IPS-NIHi7 (cell line): ENCODE measurements around the gene MRPL14.

ENCODE experiments used
- DNase-seq: peaks from one replicate; pipeline ENCODE4 v3.0.0; 2012; ENCODE audit warnings: mixed read lengths; ENCODE audit errors: extremely low spot score

MRPL14 gene

DNA sequence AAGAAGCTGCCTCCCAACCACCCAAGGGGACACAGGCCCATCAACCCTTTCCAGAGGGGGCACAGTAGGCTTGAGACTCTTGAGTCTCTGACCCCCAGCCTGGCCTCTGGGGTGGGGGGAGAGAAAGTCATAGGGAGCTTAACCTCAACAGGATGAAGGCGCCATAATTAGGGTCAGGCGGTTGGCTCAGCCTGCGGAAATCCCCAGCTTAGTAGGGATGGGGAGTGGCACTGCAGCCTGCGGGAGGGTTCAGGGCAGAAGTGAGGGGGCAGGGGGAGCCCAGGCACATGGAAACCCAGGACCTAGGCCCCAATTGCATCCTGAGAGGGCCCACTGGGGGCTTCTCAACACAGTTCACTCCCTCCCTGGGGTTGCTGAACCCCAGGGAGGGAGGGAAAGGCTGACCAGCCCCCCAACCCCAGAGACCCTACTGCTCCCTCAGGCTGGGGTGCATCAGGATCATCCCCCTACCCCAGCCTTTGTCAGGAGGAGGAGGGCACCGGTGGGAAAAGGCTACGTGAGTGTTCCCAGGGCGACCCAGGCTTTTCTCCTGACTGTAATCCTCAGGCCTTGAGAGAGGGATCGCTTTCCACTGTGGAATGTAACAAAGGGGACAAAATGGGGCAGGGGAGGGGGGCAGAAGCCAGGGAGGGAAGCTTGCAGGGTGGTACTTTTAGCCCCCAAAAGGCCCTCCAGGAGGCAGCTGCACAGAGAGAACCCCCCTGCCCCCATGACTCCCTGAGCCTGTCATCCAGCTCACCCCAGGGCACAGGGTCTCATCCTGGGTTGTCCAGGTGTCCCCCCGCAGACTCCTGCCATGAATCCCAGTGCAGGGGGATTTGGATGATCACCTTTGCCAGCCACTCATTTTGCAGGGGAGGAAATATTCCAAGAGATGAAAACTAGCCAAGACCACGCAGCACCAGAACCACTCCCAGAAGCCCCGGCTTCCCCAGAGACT is 46.4 kb downstream of the MRPL14 start:
- no peak for DNase-seq

DNA sequence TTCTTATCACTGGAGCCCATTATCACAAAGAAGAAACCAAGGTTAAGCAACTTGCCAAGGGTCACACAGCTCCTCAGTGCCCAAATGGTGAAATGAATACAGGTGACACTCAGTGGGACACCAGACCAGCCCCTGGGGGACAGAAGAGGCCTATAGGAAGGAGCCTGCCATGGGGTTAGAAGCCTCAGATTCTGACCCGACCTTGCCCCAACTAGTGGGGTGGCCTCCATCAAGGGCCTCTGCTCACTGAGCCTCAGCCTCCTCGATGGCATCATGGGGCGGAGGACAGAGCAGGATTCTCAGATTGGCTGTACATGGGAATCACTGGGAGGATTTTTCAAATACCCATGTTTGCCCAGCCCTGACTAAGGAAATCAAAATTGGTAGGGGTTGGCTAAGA is 47.6 kb downstream of the MRPL14 start:
- DNase-seq, result no peak

DNA sequence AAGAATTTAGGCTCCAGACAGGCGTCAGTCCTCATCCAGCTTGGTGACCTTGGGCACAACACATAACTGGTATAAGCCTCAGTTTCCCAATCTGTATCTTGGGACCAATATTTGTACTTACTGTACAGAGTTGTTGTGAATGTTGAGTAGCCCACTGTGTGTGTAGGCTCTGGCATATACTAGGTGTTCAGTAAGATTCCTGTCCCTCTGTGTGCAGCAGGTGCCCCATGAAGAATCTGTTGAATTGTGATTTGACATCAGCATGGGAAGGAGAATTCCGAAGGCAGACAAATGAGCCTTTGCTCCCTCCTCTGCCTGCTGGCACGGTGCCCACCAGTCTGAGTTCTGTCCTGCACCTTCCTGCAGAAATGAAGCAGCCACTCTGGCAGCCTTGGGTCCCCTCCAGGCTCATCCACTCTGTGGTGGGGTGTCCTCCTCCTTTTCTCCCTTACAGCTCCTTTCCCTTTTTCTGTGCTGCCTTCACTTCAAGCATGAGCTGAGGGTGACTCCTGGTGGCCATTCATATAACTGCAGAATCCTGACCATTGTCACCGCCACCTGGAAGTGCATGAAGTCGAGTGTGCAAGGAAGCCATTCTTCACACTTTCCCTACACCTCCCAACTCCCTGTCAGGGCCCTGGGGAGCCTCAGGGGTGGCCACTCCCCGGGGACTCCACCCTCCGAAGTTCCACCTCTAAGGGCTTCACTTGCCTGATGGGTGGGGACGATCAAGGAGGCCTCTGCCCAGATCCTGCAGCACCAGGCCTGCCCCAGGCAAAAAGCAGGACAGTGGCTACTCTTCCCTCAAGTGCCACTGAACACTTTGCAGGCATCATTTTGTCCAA is 48.2 kb downstream of the MRPL14 start:
- peak; percentile 76 for DNase-seq

DNA sequence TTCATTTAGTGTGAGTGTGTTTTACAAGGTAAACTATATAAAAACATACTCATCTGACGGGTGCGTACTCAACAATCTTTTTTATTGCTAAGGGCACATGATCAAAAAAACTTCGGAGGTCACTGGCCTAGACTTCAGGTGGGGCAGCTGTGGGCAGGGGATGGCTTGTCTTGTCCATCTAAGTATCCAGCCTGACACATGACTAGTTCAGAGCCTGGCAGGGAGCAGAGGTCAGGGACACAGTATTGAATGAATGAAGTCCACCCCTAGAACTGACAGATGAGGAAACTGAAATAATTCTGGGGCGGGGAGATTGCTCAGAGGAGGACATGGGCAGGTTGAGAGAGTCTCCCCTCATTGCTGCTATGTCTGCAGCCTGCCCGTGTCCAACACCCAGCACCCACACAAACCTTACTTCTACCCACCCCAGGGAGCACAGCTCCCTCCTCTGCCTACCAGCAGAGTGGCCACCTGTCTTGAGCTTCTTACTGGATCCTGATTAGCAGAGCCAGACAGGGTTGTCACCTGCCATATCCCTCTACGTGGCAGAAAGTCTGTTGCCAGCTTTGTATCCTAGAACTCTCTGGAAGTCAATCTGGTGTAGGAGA is 48.9 kb downstream of the MRPL14 start:
- no peak for DNase-seq

DNA sequence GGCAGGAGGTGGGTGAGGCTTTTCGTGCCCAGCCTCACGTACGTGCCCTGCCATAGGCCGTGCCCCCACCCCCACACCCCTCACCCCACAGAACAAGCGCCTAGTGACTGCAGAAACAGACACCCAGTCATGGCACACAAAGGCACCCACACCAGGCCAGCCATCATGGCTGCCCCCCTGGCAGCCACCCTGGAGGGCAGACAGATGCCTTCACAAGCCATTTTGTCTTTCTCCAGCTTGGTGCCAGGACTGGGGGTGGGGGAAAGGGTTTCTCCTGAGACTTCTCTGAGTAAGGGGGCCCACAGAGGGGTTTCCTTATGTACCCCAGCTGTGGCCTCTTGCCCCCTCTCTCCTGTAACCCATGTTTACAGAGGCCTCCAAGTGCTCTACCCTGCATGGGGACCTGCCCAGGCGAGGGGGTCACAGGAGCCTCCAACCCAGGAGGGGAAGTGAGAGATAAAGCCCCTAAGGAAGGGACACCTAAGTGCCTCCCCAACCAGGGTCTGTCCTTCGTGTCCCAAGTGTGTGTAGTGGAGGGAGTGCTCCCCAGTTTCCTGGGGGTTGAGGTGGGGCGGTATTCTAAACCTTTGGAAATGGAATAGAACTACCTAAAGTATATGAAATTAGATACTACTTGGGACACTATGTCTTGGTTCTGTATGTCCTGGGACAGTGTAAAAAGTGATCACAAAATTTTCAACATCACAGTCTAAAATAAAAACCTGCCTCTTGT is 49.9 kb downstream of the MRPL14 start:
- DNase-seq, result no peak

DNA sequence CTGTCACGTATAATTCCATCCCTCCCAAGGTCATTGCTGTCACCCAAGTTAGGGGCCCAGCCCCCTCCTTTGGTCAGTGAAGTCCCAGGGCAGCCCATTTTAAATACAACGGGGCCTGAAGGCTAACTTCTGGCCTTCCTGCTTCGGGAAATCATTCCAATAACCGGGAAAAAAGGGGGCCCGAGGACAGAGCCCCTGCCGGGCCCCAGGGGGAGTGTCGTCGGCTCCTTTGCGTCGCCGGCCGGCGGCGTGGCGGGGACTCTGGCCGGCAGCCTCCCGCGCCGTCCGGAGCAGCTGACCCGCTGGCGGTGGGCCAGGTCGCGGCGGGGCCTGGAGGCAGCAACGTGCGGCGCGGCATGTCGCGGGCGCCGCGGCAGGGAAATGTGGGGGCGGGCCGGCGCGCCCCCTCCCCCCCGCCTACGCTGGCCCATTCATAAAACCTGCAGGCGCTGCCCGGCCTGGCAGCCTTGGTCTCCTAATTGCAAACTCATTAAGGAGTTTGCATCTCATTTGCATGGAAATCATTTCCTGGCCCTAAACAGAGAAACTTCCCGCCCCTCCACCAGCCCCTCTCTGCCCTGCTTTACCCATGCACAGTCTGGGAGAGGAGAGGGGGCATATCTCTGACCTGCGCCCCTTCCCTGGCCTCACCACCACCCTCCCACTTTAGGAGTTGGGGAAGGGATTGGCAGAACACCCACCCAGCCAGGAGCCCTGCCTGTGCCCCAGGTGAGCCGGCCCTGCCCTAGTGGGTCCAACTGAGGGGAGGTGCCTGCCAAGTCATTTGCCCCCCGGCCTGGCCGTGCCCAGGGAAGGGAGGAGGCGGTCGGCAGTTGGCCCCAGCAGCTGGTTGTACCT is 50.7 kb downstream of the MRPL14 start:
- peak; percentile 70 for DNase-seq

DNA sequence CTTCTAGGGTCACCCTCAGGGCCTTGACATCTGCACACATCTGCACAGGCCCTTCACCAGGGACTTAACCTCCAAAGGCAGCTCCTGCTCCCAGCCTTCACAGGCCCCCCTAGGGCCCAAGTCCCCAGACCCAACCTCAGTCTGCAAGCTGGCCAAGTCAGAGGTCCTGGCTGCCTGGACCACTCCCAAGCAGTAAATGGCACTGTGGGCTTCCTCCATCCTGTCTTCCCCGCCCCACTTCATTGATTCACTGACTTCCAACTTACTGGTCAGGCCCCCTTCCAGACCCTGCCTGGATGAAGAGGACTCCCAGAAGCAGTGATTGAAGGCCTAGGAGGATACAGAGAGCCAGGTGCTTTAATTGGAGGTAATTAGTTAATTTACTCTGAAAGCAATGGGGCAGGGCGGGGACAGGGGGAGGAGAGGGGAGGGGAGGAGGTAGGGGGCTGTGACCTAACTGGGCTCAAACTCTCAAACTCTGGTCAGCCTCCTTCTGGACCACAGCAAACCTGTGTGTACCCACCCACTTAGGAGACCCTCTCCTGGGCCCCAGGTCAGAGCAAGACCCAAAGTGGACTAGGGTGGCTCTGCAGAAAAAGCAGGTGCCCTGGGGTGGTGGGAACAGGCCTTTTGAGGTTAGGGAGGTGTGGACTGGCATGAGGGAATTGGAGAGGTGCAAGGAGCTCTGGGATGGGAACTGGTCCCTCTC is 51.5 kb downstream of the MRPL14 start:
- no peak for DNase-seq

DNA sequence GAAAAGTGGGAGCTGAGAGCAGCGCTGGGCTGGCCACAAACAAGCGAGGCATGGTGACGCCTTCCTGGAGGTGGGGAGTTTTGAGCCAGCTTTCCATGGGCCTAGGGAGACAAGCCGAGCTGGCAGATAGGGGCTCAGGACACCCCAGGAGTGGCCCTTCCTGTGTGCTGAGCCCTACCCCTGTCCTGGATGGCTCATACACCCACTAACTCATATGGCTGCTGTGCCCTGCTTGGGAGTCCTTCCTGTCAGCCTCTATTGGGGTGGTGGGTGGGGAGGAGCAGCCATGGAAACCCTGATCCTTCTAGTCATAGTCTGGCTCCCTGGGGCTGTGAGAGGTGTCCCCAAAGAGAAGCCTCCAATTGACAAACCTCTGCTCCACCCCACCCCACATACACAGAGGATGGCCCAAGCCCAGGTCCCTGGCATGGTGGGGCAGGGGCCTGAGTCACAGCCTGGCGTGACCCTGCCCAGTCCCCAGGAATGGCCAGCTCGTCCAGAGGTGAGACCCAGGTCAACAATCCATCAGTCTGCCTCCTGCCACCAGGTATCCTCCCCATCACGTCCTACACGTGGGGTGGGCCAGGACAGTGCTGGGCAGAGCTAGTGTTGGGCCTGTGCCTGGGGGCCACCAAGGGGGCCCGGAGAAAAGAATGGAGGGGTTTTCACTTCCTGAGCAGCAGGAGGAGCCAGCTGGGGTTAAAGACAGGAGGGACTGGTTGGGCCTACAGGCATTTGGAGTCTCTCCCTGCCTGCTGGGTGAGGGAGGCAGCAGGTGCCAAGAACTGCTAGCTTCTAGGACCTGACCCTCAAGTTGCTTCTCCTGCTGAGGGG is 52.2 kb downstream of the MRPL14 start:
- DNase-seq, result no peak

DNA sequence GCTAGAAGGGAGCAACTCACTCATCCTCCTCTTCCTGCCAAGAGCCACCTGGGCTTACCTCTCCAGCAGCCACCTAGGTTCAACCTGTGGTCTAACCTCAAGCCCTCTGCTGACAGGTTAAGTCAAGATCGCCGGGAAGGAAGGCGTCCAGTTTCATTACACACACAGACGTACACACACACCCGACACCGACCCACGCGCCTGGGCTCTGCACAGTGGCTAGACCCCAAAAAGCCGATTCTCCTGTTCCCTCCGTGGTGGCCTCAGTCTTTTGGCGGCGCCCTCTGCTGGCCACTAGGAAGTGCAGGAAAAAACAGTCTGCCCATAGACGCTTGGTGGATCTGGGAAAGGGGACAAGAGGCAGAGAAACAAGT is 52.8 kb downstream of the MRPL14 start:
- DNase-seq, result peak; percentile 79

DNA sequence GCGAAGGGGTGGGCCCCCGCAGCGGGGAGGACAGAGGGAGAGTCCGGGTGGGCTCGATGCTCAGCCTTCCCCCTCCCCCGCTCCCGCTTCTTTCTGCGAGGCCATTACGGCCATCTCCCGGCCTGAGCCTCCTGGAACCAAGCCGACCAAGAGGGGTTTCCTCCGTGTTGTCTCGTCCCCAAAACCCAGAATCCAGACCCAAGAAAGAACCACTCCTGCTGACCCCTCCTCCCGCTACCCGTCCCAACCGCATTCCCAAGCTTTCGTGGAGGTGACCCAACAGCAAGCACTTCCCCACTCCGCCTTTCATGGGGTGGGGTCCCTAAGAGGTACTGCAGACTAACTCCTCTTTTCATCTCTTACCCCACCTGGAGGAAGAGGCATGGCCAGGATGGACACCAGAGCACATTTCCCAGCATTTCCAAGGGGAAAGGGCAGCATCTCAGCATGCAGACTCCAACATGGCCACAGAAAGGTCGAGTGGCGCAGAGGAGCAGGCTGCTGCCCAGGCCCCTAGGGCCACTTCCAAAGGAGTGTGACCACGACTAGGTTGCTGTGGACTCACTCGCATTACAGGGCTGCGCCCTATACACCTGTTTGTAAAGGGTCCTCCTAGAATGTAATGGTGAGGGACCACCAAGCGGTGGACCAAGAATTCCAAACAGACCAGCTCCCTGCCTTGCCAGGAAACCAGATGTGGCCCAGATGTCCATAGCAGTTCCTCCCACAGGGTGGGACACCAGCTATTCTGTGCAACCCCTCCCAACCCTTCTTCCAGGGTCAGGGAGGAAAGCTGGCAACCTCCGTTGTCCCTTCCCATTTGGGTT is 53.4 kb downstream of the MRPL14 start:
- no peak for DNase-seq

DNA sequence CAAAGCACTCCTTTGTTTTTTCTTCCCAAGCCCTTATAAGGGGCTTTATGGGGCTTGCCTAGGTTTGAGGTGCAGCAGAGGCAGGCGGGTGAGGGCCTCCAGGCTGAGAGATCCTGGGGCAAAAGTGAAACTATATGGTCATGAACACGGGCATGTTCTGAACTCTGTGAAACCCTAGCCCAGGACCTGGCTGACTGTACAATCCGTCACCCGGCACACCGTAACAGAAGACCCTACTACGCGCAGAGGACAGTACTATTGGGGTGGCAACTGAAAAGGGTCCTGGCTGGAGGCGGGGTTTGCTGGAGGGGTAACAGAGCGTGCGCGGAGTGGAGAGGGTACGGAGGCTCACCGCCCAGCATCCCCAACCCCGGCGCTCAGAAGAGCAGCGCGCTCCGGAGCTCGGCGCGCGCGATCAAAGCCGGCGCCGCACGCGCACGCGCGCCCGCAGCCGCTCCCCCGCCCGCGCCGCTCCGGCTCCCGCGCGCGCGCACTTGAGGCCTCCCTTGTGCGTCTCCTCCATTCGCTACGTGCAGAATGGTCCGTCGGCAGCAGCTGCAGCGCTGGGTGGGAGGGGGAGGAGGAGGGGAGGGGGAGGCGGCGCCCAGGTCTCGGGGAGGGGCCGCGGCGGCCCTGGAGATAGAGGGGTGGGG is 54.2 kb downstream of the MRPL14 start:
- peak; percentile 91 for DNase-seq

DNA sequence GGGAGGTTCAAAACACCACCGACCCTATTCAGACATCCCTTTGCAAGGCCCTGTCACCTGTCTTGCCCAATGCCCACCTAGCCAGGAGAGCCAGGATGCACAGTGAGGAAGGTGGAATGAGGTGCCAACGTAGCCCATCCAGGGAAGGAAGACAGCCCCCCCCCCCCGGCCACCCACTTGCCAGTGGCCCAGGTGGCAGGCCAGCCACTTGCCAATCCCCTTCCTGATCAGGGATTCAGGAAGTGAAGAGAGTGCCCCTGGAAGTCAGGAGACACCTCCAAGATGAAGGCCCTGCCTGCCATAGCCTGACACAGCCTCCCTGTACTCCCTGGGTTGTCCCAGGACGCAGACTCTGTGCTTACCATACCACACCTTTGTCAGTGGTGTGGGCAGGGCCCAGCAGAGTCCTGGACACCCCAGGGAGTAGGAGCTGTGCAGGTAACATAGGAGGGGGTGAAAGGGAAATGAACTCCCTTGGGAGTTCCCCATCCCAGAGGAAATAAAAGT is 54.7 kb downstream of the MRPL14 start:
- no peak for DNase-seq

DNA sequence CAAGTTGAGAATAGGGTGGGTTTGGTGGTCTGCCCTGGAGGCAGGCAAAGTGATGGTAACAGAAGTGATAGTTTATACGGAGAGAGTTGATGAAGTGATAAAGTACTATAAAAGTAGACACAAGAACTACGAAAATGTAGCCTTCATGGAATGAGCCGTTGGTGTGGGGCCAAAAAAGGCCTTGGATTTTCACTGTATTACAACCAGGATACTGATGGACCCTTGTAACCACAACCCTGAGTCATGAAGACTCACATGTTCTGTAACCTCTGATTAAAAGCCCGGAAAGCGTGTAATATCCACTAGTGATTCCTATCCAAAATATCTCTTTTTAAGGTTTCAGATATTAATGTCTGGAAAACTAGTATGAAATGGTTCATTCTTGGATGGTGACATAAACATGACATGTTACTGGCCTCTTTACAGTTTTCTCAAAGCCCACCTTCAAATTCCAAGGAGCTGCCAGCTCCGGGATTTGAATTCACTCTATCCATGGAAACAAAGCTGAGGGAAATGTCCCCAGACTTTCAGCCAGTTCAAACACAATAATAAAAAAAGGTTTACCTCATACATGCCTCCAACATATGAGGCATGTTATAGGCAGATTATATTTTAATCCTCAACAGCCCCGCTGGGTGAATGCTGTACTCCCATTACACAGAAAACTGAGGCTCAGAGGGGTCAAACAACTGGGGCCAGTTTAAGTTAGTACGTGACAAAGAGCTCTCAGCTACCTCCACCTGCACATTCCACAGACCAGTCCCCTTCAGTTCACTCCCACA is 55.4 kb downstream of the MRPL14 start:
- no peak for DNase-seq

DNA sequence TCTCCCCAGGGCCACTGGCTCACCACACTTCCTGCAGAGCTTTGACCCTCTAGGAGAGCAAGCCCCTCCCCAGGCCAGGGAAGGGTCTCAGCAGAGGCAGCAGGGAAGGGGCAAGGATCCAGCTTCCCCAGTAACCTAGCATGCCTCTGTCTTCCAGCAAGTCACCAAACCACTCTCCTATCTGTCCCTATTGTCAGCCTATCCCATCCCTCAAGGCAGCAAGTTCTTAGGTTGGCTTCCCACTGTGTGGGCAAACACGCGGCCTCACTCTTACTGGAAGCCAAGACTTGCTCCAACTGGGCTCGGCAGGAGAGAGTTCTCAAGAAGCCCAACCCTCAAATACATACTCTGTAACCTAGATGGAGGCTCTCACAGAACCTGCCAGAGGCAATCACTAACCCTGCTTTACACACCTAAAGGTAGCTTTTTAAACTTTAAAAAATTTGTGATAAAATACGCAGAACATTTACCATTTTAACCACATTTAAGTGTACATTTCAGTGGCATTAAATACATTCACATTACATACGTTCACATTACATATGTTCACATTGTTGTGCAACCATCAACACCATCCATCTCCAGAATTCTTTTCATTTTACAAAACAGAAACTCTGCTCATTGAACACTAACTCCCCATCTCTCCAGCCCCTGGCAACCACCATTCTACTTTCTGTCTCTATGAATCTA is 58.5 kb downstream of the MRPL14 start:
- DNase-seq, result peak; percentile 67

DNA sequence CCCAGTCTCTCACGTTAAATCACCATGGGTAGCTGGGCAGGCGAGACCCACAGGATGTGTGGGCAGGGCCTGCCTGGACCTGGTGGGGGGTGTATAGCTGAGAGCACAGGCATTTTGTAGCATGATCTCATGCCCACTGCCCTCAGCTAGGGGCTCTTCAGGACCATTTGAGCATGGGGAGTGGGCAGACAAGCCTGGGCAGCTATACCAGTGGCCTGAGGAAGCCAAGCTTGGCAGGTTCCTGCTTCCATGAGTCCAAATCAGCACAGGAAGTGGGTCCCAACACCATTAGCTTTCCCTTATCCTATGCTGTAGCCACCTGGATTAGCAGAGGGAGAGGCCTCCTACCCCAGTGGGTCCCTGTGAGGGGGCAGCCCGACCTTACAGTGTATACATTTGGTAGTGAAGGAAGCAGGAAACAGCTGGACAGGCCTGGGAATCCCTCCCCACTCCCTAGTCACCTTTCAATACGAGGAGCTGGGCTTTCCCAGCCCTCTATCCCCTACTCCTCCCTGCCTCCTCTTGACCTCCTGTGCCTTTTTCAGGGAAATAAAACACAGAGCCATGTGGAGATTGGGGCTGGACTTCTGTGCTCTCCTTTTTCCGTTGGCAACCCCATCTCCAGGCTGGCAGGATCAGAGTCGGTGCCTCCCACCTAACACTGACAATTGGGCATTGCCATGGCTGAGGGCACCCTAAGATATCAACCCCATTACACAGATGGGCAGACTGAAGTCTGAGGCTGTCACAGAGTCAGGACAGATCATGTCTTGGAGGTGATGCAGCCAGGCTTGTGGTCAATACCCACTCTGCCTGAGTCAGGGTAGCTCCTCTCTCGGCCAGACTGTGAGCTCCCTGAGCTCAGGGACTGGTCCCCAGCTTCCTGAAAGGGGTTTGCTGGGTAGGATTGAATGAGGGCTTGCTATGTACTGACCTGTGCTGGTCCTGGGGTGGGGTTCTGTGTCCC is 59.8 kb downstream of the MRPL14 start:
- DNase-seq, result no peak
